Neural cell (in vitro differentiated cells): ENCODE measurements around the gene EFHD1. TPM values are rescaled to one million over a fixed set of nuclear protein-coding genes. Genes with fewer than 3 reads are reported as not detected.
A peak's percentile ranks its signal among the peaks of the same experiment; 100 is the strongest.

Experiments used
- H2AFZ ChIP-seq: fragments of 200-600, 300-800 bp; sonication (generic), shearing (Covaris generic); 2 replicates; pipeline ENCODE4 v1.6.0; 2014; ENCODE audit warnings: low read depth, mild to moderate bottlenecking, antibody characterized with exemption, low read length, moderate library complexity
- H3F3A ChIP-seq: fragments of 200-600 bp; shearing (Covaris generic); 2 replicates; pipeline ENCODE4 v1.6.1; 2016; ENCODE audit warnings: mild to moderate bottlenecking, moderate library complexity, mixed read lengths, antibody characterized with exemption, low read length; ENCODE audit not compliant: insufficient read depth, poor library complexity, severe bottlenecking
- H3K27ac ChIP-seq: fragments of 200-600, 300-800 bp; sonication (generic), shearing (Covaris generic); 2 replicates; pipeline ENCODE4 v1.5.1; 2014; ENCODE audit warnings: mild to moderate bottlenecking, low read length, moderate library complexity
- H3K27me3 ChIP-seq: fragments of 300-800, 200-600 bp; sonication (generic), shearing (Covaris generic); 2 replicates; pipeline ENCODE4 v1.6.0; 2014; ENCODE audit warnings: mild to moderate bottlenecking, low read depth, low read length, moderate library complexity; ENCODE audit not compliant: insufficient read depth
- H3K36me3 ChIP-seq: fragments of 300-800, 200-600 bp; sonication (generic), shearing (Covaris generic); 2 replicates; pipeline ENCODE4 v1.5.1; 2014; ENCODE audit warnings: mild to moderate bottlenecking, antibody characterized with exemption, low read length, moderate library complexity; ENCODE audit not compliant: insufficient read depth
- H3K4me2 ChIP-seq: fragments of 300-800, 200-600 bp; sonication (generic), shearing (Covaris generic); 2 replicates; pipeline ENCODE4 v1.6.0; 2014; ENCODE audit warnings: mild to moderate bottlenecking, low read length
- H3K4me3 ChIP-seq: fragments of 300-800, 200-600 bp; sonication (generic), shearing (Covaris generic); 2 replicates; pipeline ENCODE4 v1.5.1; 2014; ENCODE audit warnings: mild to moderate bottlenecking, low read length, moderate library complexity
- H3K79me2 ChIP-seq: fragments of 200-600 bp; shearing (Covaris generic); replicated peaks from 2 replicates; pipeline ENCODE4 v1.6.0; 2014; ENCODE audit warnings: mild to moderate bottlenecking, low read length, moderate library complexity; ENCODE audit not compliant: insufficient read depth
- H3K9ac ChIP-seq: fragments of 300-800, 200-600 bp; sonication (generic), shearing (Covaris generic); 2 replicates; pipeline ENCODE4 v1.6.1; 2016; ENCODE audit warnings: mild to moderate bottlenecking, low read length, mixed read lengths
- H3K9me2 ChIP-seq: fragments of 200-600 bp; shearing (Covaris generic); 2 replicates; pipeline ENCODE4 v1.6.1; 2016; ENCODE audit warnings: mild to moderate bottlenecking, low read length, mixed read lengths; ENCODE audit not compliant: insufficient read depth
- H3K9me3 ChIP-seq: fragments of 200-600, 300-800 bp; sonication (generic), shearing (Covaris generic); 2 replicates; pipeline ENCODE4 v1.6.1; 2016; ENCODE audit warnings: mild to moderate bottlenecking, mixed run types, low read length, moderate library complexity, mixed read lengths
- H4K20me1 ChIP-seq: fragments of 200-600 bp; shearing (Covaris generic); 2 replicates; pipeline ENCODE4 v1.6.1; 2016; ENCODE audit warnings: mild to moderate bottlenecking, mixed run types; ENCODE audit not compliant: insufficient read depth
- EP300 ChIP-seq: fragments of 450-650 bp; conservative IDR thresholded peaks from 2 replicates; pipeline ENCODE4 v1.6.1; 2014; ENCODE audit warnings: antibody characterized with exemption, mild to moderate bottlenecking, moderate library complexity; ENCODE audit not compliant: poor library complexity, severe bottlenecking
- EZH2 ChIP-seq: fragments of 200-600, 300-800 bp; shearing (Covaris generic), sonication (generic); IDR thresholded peaks from 2 replicates; pipeline ENCODE4 v1.6.1; 2014; ENCODE audit warnings: antibody characterized with exemption, low read length, borderline replicate concordance, mild to moderate bottlenecking; ENCODE audit not compliant: insufficient read depth, poor library complexity, severe bottlenecking
- MXI1 ChIP-seq: fragments of 450-650 bp; conservative IDR thresholded peaks from 2 replicates; pipeline ENCODE4 v1.6.1; 2014; ENCODE audit warnings: antibody characterized with exemption, mild to moderate bottlenecking; ENCODE audit not compliant: poor library complexity, severe bottlenecking
- POLR2AphosphoS5 ChIP-seq: IDR thresholded peaks from 2 replicates; pipeline ENCODE4 v1.6.1; 2012
- RAD21 ChIP-seq: fragments of 450-650 bp; conservative IDR thresholded peaks from 2 replicates; pipeline ENCODE4 v1.6.1; 2014; ENCODE audit warnings: antibody characterized with exemption, mild to moderate bottlenecking, moderate library complexity
- REST ChIP-seq: IDR thresholded peaks from 2 replicates; pipeline ENCODE4 v1.6.1; 2012; ENCODE audit warnings: borderline replicate concordance
- SMC3 ChIP-seq: fragments of 450-650 bp; conservative IDR thresholded peaks from 2 replicates; pipeline ENCODE4 v1.6.1; 2014; ENCODE audit warnings: antibody characterized with exemption, mild to moderate bottlenecking, moderate library complexity; ENCODE audit not compliant: poor library complexity
- TAF1 ChIP-seq: IDR thresholded peaks from 2 replicates; pipeline ENCODE4 v1.6.1; 2012; ENCODE audit warnings: low read depth
- polyA minus RNA-seq: library from RNA; depleted of rRNA, polyadenylated mRNA; stranded (reverse); fragments of >200 nt; gene quantifications from 2 replicates; pipeline ENCODE4 v1.2.3, GENCODE V29; 2014
- polyA plus RNA-seq: library from polyadenylated mRNA; depleted of rRNA; stranded (reverse); fragments of >200 nt; gene quantifications from 2 replicates; pipeline ENCODE4 v1.2.3, GENCODE V29; 2014
- TF ChIP-seq, protein P1 (sequence below): fragments of 450-650 bp; IDR thresholded peaks from 2 replicates; pipeline ENCODE4 v1.5.1; 2014; ENCODE audit warnings: antibody characterized with exemption, mild to moderate bottlenecking, moderate library complexity; ENCODE audit not compliant: poor library complexity, severe bottlenecking

The EFHD1 gene, protein sequence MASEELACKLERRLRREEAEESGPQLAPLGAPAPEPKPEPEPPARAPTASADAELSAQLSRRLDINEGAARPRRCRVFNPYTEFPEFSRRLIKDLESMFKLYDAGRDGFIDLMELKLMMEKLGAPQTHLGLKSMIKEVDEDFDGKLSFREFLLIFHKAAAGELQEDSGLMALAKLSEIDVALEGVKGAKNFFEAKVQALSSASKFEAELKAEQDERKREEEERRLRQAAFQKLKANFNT
- polyA plus RNA-seq: not detected in 2 replicates
- polyA minus RNA-seq: 0.97 TPM in 1 of 2 replicates, not detected in the other

DNA sequence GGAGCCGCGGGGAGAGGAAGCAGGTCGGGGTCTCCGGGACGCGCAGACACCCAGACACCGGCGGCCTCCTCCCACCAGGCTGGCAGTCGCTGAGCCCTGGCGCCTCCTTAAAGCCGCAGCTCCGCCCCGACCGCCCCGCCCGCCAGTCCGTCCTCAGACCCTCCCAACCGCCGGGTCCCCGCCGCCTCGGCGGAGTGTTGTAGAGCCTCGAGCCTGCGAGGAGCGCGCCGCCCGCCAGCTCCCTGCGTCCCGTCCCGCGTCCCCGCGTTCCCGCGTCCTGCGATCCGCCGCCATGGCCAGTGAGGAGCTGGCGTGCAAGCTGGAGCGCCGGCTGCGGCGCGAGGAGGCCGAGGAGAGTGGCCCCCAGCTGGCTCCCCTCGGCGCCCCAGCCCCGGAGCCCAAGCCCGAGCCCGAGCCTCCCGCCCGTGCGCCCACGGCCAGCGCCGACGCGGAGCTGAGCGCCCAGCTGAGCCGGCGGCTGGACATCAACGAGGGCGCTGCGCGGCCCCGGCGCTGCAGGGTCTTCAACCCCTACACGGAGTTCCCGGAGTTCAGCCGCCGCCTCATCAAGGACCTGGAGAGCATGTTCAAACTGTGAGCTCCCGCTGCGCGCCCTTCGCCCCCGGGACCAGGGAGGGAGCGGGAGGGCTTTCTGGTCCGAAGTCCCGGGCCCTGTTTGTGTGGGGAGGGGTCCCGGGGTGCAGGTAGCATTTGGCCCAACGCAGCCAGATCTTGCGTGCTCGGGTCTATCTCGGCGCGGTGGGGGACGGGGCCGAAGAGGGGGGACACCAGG, at the start of gene EFHD1:
EFHD1 (plus strand) TSS at position 192 of the 793 bp plus-strand sequence; CDS start at position 293, 101 bp downstream.
- H2AFZ ChIP-seq: peak within 1 kb of the TSS; percentile 27
- H3K79me2 ChIP-seq: no peaks in the 10 kb centered on the region
- peaks cover 35% of the 10 kb centered on the region for H3K27me3 ChIP-seq
- H3K36me3 ChIP-seq: no peaks in the 10 kb centered on the region
- H3F3A ChIP-seq: no peaks in the 10 kb centered on the region
- no peak within 1 kb of the TSS for H3K27ac ChIP-seq
- H3K4me3 ChIP-seq: peak within 1 kb of the TSS; percentile 86
- H4K20me1 ChIP-seq: no peaks in the 10 kb centered on the region
- peak within 1 kb of the TSS; percentile 82 for H3K4me2 ChIP-seq
- peak within 1 kb of the TSS; percentile 39 for H3K9ac ChIP-seq
- TF ChIP-seq SMC3: peak; percentile 23
- TF ChIP-seq EZH2: peak; percentile 9
- peak; percentile 28 for TF ChIP-seq MXI1
- TF ChIP-seq POLR2AphosphoS5: no peak
- no peaks in the 10 kb centered on the region for H3K9me3 ChIP-seq
- H3K9me2 ChIP-seq: no peaks in the 10 kb centered on the region

- TF ChIP-seq SMC3 (no peak), POLR2AphosphoS5 (no peak), EP300 (no peak), RAD21 (no peak), REST (no peak), TAF1 (no peak), MXI1 (no peak)
- TF ChIP-seq, protein P1, sequence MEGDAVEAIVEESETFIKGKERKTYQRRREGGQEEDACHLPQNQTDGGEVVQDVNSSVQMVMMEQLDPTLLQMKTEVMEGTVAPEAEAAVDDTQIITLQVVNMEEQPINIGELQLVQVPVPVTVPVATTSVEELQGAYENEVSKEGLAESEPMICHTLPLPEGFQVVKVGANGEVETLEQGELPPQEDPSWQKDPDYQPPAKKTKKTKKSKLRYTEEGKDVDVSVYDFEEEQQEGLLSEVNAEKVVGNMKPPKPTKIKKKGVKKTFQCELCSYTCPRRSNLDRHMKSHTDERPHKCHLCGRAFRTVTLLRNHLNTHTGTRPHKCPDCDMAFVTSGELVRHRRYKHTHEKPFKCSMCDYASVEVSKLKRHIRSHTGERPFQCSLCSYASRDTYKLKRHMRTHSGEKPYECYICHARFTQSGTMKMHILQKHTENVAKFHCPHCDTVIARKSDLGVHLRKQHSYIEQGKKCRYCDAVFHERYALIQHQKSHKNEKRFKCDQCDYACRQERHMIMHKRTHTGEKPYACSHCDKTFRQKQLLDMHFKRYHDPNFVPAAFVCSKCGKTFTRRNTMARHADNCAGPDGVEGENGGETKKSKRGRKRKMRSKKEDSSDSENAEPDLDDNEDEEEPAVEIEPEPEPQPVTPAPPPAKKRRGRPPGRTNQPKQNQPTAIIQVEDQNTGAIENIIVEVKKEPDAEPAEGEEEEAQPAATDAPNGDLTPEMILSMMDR: no peak
- Histone ChIP-seq H3K27ac (no peak overlapping the region), H4K20me1 (no peaks in the 10 kb centered on the region), H2AFZ (no peak overlapping the region), H3K9me3 (no peaks in the 10 kb centered on the region), H3K9me2 (no peaks in the 10 kb centered on the region), H3K9ac (no peak overlapping the region), H3K79me2 (no peaks in the 10 kb centered on the region), H3K36me3 (no peaks in the 10 kb centered on the region), H3K4me2 (no peak overlapping the region), H3K27me3 (no peaks in the 10 kb centered on the region), H3K4me3 (no peak overlapping the region), H3F3A (no peaks in the 10 kb centered on the region)
Measured at GRCh38 chr2:232584238-232584637, 49.2 kb upstream of the EFHD1 start.
